Suppressor macrophage (primary cell): Measurements from ENCODE around the gene OR7C2.
"Not testable (repeated sequence)": the region's sequence is repeated elsewhere in the genome, so short reads cannot be mapped to it uniquely, and the experiment has no call there.

ENCODE experiments used
- DNase-seq, 4 experiments: peaks; one replicate each; pipeline ENCODE4 v3.0.0-alpha.2; 2020 to 2022
- total RNA-seq, 17 experiments: gene quantifications; one replicate each; lab custom pipeline; 2026; ENCODE audit warnings: mixed read lengths in 6 of 17, inconsistent platforms in 3 of 17; lab: John Stamatoyannopoulos, UW

OR7C2 gene
- total RNA-seq: 0 to 0.22 (median 0) reads per million in 17 experiments

DNA sequence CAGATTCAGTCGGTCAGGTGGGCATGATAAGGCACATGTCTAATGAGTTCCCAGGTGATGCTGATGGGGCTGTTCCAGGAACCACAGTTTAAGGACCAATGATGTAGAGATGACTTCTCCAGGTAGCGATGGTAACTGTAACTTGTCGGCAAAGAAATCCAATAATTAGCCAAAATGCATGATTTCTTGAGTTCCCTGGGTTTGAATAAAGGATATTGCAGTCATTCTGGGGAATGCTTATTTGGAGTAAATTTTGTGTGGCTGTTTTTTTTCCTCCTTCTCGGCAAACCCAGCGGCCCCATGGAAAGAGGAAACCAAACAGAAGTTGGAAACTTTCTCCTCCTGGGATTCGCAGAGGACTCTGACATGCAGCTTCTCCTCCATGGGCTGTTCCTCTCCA is at the start of gene OR7C2:
Gene OR7C2 (plus strand): TSS at position 301 of the 400 bp plus-strand sequence. CDS start 0 bp downstream, at position 301.
- DNase-seq: no peak

DNA sequence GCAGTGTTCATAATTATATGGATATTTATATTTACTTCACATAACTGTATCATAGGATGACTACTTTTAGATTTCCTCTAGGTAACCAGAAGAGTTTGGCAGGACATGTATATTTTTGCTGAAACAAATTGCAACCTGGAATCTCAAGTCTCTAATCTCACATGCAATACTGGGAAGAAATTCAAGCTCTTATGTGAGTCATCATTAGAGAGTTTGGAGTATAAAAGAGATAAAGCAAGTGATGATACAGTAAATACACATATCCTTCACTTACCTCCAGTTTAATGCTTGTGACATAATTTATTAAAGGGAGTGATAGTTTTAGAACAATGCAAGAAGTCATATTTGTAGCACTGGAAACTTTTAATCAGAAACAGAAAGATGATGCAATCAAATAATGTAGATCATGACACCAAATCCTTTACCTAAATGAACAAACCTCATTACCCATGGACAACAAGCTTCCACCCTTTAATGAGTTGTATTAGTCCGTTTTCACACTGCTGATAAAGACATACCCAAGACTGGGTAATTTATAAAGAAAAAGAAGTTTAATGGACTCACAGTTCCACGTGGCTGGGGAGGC is 39.5 kb upstream of the OR7C2 start:
- DNase-seq: no peak

DNA sequence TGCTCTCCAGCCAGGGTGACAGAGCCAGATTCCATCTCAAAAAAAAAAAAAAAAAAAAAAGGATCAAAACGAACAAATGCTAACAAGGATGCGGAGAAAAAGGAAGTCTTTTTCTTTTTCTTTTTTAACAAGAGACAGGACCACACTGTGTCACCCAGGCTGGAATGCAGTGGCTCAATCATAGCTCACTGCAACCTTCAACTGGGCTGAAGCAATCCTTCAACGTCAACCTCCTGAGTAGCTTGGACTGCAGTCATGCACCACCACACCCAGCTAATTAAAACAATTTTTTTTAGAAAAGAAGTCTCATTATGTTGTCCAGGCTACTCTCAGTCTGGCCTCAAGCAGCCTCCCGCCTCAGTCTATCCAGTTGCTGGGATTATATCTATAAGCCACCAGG is 34.6 kb upstream of the OR7C2 start:
- no peak for DNase-seq

DNA sequence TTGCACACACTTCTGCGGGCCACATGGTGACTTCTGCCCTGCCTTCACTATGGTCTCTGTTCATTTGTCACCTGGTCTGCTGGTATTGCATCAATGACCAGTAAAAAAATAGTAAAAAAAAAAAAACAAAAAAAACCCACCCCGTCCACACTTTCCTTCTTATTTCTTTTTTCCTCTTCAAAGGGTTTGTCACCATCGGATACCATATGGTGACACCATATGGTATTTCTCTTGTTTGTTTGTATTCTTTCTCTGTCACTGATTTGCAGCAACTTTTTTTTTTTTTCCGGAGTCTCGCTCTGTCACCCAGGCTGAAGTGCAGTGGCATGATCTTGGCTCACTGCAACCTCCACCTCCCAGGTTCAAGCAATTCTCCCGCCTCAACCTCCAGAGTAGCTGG is 26.2 kb upstream of the OR7C2 start:
- no peak for DNase-seq

DNA sequence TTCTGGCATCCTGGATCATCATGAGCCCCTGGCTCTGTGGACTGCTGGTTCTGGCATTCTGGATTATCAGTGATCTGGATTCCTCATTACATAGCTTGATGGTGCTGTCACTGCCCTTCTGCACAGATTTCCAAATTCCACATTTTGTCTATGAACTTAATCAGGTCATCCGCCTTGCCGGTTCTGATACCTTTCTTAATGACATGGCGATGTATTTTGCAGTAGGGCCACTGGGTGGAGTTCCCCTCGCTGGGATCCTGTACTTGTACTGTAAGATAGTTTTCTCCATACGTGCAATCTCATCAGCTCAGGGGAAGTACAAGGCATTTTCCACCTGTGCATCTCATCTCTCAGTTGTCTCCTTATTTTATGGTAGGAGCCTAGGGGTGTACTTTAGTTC is 24.4 kb upstream of the OR7C2 start:
- peak in 2 of 4 experiments; percentile 4 to 9 for DNase-seq

DNA sequence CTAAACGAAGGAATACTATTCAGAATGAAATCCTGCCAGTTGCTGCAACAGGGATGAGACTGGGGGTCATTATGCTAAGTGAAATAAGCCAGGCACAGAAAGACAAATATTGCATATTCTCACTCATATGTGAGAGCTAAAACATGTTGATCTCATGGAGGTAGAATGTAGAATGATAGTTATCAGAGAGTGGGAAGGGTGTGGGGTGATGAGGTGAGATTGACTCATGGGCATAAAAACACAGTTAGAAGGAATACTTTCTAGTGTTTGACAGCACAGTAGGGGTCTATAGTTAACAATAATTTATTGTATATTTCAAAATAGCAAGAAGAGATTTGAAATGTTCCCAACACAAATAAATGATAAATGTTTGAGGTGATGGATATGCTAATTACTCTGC is 7.8 kb upstream of the OR7C2 start:
- no peak for DNase-seq

DNA sequence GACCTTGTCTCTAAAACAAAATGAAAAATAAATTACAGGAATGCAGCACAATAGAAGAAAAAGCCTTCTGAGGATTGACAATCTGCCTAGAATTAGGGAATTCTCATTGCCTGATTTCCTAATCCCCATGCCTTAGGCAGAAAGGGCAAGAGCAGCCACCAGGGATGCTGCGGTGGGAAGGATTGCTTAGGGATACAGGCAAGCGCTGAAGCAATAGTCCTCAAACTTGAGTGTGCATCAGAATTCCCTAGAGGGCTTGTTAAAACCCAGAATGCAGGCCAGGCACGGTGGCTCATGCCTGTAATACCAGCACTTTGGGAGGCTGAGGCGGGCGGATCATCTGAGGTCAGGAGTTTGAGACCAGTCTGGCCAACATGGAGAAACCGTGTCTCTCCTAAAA is 1.0 kb upstream of the OR7C2 start:
- DNase-seq: no peak

DNA sequence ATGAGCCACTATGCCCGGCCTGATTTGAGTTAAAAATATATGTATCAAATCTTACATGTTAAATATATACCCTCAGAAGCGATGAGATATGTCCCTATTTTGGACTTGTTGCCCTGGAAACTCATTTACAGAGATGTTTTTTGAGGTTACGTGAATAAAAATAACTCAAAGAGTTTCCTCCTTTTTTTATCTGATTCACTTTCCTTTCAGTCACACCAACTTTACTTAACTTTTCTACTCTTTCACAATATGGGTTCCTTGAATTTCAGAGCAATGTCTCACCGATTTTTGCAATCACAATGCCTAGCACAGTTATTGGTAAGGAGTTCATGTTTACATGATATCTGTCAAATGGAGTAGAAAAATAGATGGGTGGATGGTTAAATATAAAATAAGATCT is 2.3 kb downstream of the OR7C2 start:
- DNase-seq: peak; percentile 13 to 77 (median 43)

DNA sequence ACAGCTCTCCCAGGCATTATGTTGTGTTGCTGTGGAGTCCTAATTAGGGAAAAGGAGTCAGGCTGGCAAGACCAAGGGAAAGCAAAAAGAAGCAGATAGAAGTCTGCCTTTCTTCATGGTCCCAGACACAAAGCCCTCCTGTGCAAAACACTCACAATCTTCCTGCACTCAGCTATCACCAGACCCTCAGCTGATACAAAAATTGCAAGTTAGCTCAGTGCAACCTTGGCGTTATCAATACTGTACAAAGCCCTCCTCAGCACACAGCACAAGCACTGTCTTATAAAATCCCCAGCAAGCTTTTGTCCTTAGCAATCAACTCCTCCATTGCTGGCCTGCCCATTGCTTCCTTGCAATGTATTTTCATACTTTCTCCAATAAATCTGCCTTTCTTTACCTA is 3.2 kb downstream of the OR7C2 start:
- DNase-seq: no peak

DNA sequence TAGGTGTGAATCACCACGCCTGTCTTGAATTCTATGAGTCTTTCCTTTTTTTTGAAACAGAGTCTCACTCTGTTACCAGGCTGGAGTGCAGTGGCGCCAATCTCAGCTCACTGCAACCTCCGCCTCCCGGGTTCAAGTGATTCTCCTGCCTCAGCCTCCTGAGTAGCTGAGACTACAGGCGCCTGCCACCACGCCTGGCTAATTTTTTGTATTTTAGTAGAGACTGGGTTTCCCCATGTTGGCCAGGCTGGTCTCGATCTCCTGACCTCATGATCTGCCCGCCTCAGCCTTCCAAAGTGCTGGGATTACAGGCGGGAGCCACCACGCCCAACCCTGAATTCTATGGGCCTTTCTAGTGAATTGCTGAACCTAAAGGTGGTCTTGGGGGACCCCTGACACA is 8.1 kb downstream of the OR7C2 start:
- DNase-seq: not testable (repeated sequence)

DNA sequence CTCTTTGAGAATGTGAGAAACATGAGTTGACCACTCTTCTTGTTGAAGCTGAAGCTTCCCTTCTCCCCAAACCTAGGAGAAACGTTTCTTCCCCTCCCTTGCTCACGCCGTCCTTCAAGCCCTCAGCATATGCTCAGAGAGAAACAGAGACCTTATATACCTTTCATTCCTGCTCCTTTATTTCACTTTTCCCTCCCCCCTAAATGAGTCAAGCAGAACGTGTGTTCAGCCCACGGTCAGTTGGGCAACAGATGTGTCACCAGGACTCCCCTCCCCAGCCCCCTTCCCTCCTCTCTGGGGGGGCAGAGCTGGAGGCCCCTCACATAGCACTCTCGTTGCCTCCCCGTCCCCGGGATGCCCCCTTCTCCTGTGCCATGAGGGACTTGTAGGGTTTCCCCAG is 8.6 kb downstream of the OR7C2 start:
- no peak for DNase-seq

DNA sequence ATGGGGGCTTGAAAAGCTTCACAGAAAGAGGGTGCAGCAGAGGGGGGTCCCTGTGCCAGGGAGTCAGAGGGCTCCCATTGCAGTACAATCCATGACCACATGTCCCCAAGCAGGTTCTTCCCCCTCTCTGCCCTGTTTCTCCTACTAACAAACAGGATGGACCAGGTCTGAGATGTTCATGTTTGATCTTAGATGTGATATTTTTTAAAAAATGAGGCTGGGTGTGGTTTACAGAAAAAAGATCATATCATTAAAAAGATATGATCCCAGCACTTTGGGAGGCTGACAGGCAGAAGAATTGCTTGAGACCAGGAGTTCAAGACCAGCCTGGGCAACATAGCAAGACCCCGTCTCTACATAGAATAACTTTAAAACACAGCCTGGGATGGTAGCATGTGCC is 9.1 kb downstream of the OR7C2 start:
- no peak for DNase-seq

DNA sequence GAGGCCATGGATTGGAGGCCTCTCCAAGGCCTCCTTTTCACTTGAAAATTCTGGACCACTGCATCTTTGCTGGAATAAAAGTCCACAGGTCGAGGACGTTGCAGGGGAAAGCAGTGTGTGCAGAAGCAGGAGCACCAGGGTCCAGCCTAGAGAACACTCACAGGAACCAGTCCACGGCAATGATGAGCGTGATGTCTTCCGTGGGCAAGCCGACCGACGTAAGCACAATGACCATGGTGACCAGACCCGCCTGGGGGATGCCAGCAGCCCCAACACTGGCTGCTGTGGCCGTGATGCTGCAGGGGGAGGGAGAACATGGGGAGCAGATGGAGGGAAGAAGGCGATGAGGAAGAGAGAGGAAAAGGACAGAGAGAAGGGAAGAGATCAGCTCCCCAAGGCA is 11.5 kb downstream of the OR7C2 start:
- DNase-seq: no peak

DNA sequence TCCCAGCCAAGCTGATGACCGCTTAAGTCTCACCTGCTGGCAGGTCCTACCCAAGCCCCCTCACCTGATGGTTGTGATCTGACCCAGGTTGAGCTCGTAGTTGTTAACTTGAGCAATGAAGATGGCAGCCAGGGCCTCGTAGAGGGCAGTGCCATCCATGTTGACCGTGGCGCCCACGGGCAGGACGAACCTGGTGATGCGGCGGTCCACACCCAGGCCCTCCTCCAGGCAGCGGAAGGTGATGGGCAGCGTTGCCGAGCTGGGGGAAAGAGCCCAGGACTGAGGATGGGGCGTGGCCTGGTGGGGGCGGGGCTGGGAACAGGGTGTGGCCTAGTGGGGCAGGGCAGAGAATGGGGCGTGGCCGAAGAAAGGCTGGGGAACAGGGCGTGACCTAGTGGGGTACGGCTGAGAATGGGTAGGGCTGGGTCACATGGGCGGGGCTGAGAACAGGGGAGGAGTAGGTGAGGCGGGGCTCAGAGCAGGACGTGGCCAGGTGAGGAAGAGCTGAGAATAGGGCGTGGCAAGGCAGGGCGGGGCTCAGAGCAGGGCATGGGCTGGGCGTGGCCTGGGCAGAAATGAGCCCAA is 12.9 kb downstream of the OR7C2 start:
- DNase-seq: no peak

DNA sequence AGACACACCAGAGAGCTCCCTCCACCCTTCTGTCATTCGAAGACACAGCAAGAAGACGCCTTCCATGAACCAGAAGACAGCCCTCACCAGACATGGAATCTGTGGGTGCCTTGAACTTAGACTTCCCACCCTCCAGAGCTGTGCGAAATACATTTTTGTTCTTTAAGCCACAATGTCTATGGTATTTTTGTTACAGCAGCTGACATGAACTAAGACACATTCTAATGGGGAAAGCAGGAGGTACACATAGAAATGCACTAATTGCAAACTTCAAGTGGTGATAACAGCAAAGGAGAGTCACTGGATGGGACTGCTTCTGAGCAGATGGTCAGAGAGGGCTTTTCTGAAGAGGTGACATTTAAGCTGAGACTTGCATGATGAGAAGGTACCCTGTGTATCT is 16.2 kb downstream of the OR7C2 start:
- no peak for DNase-seq

DNA sequence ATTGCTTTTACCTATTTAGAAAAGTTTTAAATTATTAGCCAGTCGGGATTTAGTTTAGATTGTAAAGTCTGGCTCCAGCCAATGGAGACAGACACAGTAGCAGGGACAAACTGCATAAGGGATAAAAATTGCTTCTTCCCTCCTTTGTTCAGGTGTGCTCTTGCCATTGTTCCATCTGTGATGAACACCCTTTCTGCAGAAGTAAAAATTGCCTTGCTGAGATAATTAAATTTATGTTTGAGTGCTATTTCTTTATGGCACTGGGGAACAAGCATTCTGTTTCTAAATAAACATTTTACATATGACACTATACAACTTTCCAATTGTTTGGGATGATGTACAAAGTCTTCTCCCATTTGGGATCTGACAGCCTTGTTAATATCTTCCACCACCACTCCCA is 18.0 kb downstream of the OR7C2 start:
- DNase-seq: no peak

DNA sequence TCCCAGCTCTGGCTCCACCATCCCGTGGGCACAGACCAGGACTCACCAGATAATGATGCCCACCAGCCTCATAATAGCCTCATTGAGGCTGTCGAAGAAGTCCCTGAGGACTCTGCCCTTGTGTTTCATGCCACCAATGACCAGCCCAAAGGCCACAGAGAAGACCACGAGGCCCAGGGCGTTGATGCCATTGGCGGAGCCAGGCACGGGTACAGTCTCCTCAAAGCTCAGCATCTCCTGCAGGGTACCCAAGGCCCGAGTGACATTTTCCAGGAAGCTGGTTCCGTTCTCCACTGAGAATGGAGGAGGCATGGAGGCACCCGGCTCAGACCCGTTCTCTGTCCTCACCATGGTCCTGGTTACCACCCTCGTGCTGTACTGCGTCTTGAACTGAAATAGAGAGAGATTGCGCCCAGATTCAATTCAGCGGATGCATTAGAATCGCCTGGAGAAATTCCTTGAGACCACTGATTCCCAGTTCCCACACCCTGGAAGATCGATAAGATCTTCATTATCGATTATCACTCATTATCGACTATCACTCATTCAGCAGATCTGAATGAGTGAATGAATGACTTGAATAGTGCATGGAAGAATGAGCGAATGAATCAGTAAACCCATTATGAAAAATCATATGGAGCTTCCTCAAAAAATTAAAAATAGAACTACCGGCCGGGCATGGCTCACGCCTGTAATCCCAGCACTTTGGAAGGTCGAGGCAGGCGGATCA is 20.8 kb downstream of the OR7C2 start:
- DNase-seq: no peak

DNA sequence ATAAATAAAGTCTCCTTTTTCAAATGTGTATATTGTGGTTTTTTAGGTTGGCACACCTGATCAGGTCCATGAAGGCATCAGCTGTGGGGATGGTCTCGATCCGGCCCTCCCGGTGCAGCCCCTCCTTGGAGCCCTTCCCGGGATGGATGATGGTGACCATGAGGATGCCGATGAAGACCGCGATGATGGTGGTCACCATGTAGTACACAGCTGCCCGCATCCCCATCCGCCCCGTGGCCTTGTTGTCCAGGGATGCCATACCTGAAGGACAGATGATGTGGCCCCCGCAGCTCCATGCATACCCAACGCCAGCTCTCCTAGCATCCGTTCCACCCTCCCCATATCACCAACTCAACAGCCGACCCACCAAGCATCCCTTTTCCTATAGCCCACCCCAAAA is 27.0 kb downstream of the OR7C2 start:
- no peak for DNase-seq

DNA sequence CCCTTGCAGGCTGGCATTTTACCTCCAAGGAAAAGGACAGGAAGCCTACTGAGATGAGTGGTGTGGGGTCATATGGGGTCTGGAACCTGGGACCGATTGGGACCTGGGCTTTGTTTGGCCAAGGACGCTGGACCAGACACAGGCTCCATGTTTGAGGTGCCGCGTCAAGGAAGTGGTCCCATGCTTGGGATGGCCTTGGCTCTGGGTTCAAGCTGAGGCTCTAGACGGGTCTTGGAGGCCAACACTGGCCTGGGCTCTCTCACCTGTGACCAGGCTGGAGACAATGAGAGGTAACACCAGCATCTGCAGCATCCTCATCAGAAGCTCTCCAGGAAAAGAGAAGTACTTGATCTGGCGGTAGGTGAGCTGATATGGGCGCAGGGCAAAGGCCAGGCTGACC is 30.2 kb downstream of the OR7C2 start:
- no peak for DNase-seq

DNA sequence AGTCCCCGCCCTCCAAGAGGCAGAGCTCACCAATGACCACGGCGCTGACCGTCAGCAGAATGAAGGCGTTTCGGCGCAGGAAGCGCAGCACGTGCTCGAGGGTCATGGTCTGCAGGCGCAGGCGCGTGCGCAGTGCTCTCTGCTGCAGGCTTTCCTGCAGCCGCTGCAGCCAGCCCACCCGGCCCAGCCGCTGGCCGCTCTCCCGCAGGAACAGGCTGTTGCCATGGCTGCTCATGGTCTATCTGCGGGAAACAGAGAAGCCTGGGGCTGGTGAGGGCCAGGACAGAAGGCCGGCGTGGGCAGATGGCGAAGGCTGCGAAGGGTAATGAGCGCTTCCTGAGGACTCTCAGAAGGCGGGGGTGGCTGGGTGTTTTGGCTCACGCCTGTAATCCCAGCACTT is 31.4 kb downstream of the OR7C2 start:
- DNase-seq: no peak

DNA sequence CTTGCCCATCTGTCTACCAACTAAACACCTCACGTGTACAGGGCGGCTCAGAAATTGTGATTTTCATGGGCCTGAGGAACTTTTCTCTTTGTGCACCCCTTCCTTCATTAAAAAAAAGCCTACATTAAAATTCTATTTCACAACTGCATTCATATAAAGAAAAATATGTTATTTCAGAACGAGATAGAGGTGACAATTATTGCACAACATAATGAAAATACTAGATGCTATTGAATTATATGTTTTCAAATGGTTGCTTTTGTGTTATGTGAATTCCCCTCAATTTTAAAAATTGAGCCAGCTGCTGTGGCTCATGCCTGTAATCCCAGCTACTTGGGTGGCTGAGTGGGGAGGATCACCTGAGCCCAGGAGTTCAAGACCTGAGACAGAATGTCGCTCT is 33.2 kb downstream of the OR7C2 start:
- DNase-seq: no peak

DNA sequence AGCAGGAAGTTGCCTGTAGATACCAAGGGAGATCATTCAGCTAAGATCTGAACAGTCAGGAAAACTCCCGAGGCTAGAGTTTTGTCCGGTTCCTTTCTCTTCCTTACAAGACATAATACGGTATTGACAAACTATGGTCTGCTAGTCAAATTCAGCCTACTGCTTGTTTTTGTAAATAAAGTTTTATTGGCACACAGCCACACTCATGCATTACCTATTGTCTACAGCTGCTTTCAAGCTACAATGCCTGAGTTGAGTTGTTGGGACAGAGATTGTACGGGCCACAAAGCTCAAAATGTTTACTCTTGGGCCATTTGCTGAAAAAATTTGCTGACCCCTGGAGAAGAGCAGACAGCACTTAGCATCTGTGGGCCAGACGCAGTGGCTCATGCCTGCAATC is 35.8 kb downstream of the OR7C2 start:
- no peak for DNase-seq

DNA sequence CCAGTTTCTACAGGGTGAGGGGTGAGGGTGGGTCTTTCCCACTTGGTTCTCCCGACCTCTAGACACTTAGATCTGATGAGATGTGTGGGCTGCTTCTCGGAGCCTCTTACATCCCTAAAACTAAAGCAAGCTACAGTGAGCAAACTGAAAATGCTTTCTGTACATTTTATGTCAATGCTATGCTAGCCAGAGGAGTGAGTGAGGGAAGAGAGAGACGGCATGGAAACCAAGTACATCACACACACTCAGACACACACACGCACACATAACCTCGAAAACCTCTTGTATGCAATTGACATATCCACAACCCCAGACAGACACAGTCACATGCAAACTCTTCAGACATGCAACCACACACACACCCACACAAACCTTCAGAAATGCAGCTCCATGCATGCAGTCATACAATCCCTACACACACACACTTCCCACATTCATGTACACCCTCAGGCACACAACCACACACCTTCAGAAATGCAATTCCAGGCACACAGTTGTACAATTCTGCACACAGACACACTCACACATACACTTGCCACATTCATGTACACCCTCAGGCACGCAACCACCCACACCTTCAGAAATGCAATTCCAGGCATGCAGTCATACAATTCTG is 37.0 kb downstream of the OR7C2 start:
- no peak for DNase-seq
